Naive thymus-derived CD4-positive, alpha-beta T cell (primary cell): ENCODE results near the gene PRSS21. TPM values are rescaled to one million over a fixed set of nuclear protein-coding genes. Genes with fewer than 3 reads are reported as not detected.

Source experiments
- ATAC-seq: fragments of 150-1000 bp; cut with Tn5 transposase; 2 replicates; pipeline ENCODE4 v1.10.0; 2021; ENCODE audit warnings: mild to moderate bottlenecking, moderate library complexity
- CTCF ChIA-PET: fragments of 350-600 bp; sonication (Branson Sonifier 250); formaldehyde crosslinking; loops from one replicate; lab custom pipeline; 2021; ENCODE audit warnings: antibody characterized with exemption; lab: Charles Lee
- POLR2A ChIA-PET: fragments of 350-600 bp; sonication (Branson Sonifier 250); formaldehyde crosslinking; loops from one replicate; lab custom pipeline; 2021; ENCODE audit warnings: antibody characterized with exemption, inconsistent platforms; lab: Charles Lee
- DNase-seq, 9 donors: peaks; one replicate each; pipeline versions ENCODE4 v3.0.0 to v3.0.0-alpha.2; 2020 to 2022; ENCODE audit warnings: mixed read lengths in 1 of 9
- H3K27ac ChIP-seq: one replicate; pipeline ENCODE4 v1.7.0; 2013; ENCODE audit warnings: mild to moderate bottlenecking, low read depth, low read length, moderate library complexity
- H3K27me3 ChIP-seq, 2 donors: one replicate each; pipeline ENCODE4 v1.7.0; 2013; ENCODE audit warnings: low read length in 2 of 2, mild to moderate bottlenecking in 2 of 2, moderate library complexity in 2 of 2; ENCODE audit not compliant: control insufficient read depth in 2 of 2, insufficient read depth in 2 of 2
- H3K36me3 ChIP-seq, 3 experiments: 1 replicate in 2 of 3; 2 replicates in 1 of 3; pipeline ENCODE4 v1.7.0; 2013; ENCODE audit warnings: low read length in 3 of 3, mild to moderate bottlenecking in 3 of 3, moderate library complexity in 1 of 3; ENCODE audit not compliant: insufficient read depth in 3 of 3, control insufficient read depth in 2 of 3
- H3K4me1 ChIP-seq, 2 donors: one replicate each; pipeline ENCODE4 v1.7.0; 2013; ENCODE audit warnings: low read length in 2 of 2, mild to moderate bottlenecking in 2 of 2, moderate library complexity in 1 of 2; ENCODE audit not compliant: control insufficient read depth in 2 of 2, insufficient read depth in 2 of 2
- H3K4me3 ChIP-seq: 2 replicates; pipeline ENCODE4 v1.7.0; 2013; ENCODE audit warnings: mild to moderate bottlenecking, low read length
- H3K9me3 ChIP-seq, 3 experiments: 1 replicate in 2 of 3; 2 replicates in 1 of 3; pipeline ENCODE4 v1.7.0; 2013; ENCODE audit warnings: low read length in 3 of 3; ENCODE audit not compliant: control insufficient read depth in 2 of 3
- H3K27ac Mint-ChIP-seq, 9 donors: one replicate each; pipeline ENCODE4 v1.8.0; 2020 to 2022; ENCODE audit warnings: mixed read lengths in 9 of 9, mild to moderate bottlenecking in 8 of 9, moderate library complexity in 5 of 9, inconsistent platforms in 2 of 9
- H3K27me3 Mint-ChIP-seq, 5 donors: one replicate each; pipeline ENCODE4 v1.8.0; 2021 to 2022; ENCODE audit warnings: mixed read lengths in 5 of 5, mild to moderate bottlenecking in 1 of 5
- H3K36me3 Mint-ChIP-seq, 5 donors: one replicate each; pipeline ENCODE4 v1.8.0; 2020 to 2022; ENCODE audit warnings: mixed read lengths in 5 of 5, mild to moderate bottlenecking in 3 of 5, inconsistent platforms in 1 of 5
- H3K4me1 Mint-ChIP-seq, 7 donors: one replicate each; pipeline ENCODE4 v1.8.0; 2020 to 2022; ENCODE audit warnings: mixed read lengths in 7 of 7, mild to moderate bottlenecking in 3 of 7, inconsistent platforms in 1 of 7
- H3K4me3 Mint-ChIP-seq, 10 donors: one replicate each; pipeline ENCODE4 v1.8.0; 2020 to 2022; ENCODE audit warnings: mild to moderate bottlenecking in 10 of 10, mixed read lengths in 10 of 10, moderate library complexity in 6 of 10, inconsistent platforms in 2 of 10
- H3K9me3 Mint-ChIP-seq, 11 donors: one replicate each; pipeline ENCODE4 v1.8.0; 2020 to 2022; ENCODE audit warnings: mixed read lengths in 11 of 11, mild to moderate bottlenecking in 4 of 11, inconsistent platforms in 1 of 11, moderate library complexity in 1 of 11
- intact Hi-C, 2 donors: fragments of 100-400 bp; cut with micrococcal nuclease; formaldehyde crosslinking; loops; one replicate each; pipeline ENCODE4 v1.15.1; 2023
- polyA plus RNA-seq, 2 donors: library from polyadenylated mRNA; unstranded; fragments of 300-500 nt; fragmentation: Illumina TruSeq; gene quantifications; one replicate each; pipeline ENCODE4 v1.2.3, GENCODE V29; 2021
- total RNA-seq, 6 experiments: library from RNA in 5 of 6; stranded (reverse) in 5 of 6; gene quantifications; 1 replicate in 5 of 6; 2 replicates in 1 of 6; pipeline ENCODE4 v1.2.3 and lab custom pipeline; 2021 to 2026

Gene PRSS21
- total and polyA plus RNA-seq, 7 experiments from 2014 or later = 1.1 to 11.2 (median 1.8) TPM; not detected in 1

DNA sequence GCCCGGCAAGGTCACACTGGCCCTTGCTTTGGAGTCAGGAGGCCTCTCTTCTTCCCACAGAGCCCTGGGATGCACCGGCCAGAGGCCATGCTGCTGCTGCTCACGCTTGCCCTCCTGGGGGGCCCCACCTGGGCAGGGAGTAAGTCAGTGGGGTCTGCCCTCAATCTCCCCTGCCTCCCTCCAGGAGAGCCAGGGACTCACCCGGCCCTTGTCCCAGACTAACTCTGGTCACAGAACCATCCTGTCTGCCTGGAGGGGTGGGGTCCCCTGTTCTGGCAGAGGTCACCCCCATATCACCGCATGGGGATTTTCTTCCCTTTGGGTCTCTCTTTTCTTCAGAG, 13.3 kb downstream of the PRSS21 start:
- Histone ChIP-seq H3K27me3 (no peaks in the 10 kb centered on the region), H3K36me3 (no peaks in the 10 kb centered on the region), H3K4me1 (no peaks in the 10 kb centered on the region), H3K9me3 (no peaks in the 10 kb centered on the region), H3K4me3 (no peak overlapping the region), H3K27ac (no peak overlapping the region)
- ATAC-seq = no peak
- DNase-seq = no peak
- ChIA-PET POLR2A (no interaction called here), CTCF (no interaction called here)
- peaks cover 0 to 2% (median 0%) of the 10 kb centered on the region in 11 donors for H3K9me3 Mint-ChIP-seq
- H3K36me3 Mint-ChIP-seq = peaks cover 0 to 1% (median 0%) of the 10 kb centered on the region in 5 donors
- H3K27me3 Mint-ChIP-seq = peaks cover 0 to 8% (median 3%) of the 10 kb centered on the region in 5 donors
- intact Hi-C loops = no loop called here
- H3K4me3 Mint-ChIP-seq = peak overlapping the region in 1 of 10 donors; percentile 55
- peak overlapping the region in 1 of 9 donors; percentile 82 for H3K27ac Mint-ChIP-seq
- peaks cover 0 to 6% (median 0%) of the 10 kb centered on the region in 7 donors for H3K4me1 Mint-ChIP-seq

DNA sequence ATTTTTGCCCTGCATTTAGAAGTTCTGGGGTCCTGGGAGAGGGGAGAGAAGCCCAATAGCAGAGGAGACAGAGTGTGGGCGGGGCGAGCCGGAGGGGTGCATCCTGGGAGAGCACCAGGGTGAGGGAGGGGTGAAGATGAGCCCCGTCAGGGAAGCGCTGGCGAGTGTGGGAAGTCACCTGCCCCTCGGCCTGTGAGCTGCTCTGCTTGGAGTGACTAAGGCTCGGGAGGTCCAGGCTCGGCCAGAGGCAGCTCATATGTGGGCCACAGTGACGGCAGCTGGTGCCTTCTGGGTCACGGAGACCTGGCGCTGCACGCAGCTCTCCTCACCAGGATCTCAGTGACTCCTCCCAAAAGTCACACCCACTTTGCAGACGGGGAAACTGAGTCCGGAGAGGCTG, 14.2 kb downstream of the PRSS21 start:
- DNase-seq (no peak), ATAC-seq (no peak)
- ChIA-PET POLR2A (no interaction called here), CTCF (no interaction called here)
- H3K9me3 Mint-ChIP-seq = peaks cover 0 to 2% (median 0%) of the 10 kb centered on the region in 11 donors
- H3K4me1 ChIP-seq = no peaks in the 10 kb centered on the region
- no peak overlapping the region for H3K4me3 Mint-ChIP-seq
- no peak overlapping the region for H3K27ac ChIP-seq
- no peaks in the 10 kb centered on the region for H3K36me3 ChIP-seq
- H3K27me3 ChIP-seq = no peaks in the 10 kb centered on the region
- no peak overlapping the region for H3K4me3 ChIP-seq
- no peaks in the 10 kb centered on the region for H3K9me3 ChIP-seq
- H3K4me1 Mint-ChIP-seq = peaks cover 0 to 6% (median 0%) of the 10 kb centered on the region in 7 donors
- peak overlapping the region in 1 of 9 donors; percentile 9 for H3K27ac Mint-ChIP-seq
- intact Hi-C loops = no loop called here
- H3K27me3 Mint-ChIP-seq = peaks cover 0 to 8% (median 3%) of the 10 kb centered on the region in 5 donors
- peaks cover 0 to 1% (median 0%) of the 10 kb centered on the region in 5 donors for H3K36me3 Mint-ChIP-seq

DNA sequence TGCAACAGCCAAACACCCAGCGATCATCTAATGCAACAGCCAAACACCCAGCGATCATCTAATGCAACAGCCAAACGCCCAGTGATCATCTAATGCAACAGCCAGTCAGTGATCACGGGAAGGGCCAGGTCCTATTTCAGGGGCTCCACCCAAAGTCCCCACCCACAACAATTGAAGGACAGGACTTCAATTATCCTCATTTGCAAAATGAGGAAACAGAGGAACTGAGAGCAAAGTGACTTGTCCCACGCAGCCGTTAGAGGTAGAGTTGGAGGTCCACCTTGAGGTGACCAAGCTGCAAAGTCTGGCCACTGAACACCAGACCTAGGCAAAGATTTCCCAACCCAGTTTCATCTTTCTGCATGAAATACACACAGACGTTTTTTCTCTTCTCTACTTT, 16.7 kb downstream of the PRSS21 start:
- DNase-seq (no peak), ATAC-seq (no peak)
- no peak overlapping the region for H3K4me3 Mint-ChIP-seq
- no peak overlapping the region for H3K27ac ChIP-seq
- H3K36me3 ChIP-seq = no peaks in the 10 kb centered on the region
- peaks cover 0 to 14% (median 3%) of the 10 kb centered on the region in 5 donors for H3K27me3 Mint-ChIP-seq
- no peaks in the 10 kb centered on the region for H3K4me1 ChIP-seq
- CTCF ChIA-PET = no interaction called here
- H3K9me3 ChIP-seq = no peaks in the 10 kb centered on the region
- peaks cover 0 to 1% (median 0%) of the 10 kb centered on the region in 5 donors for H3K36me3 Mint-ChIP-seq
- peaks cover 0 to 2% (median 0%) of the 10 kb centered on the region in 11 donors for H3K9me3 Mint-ChIP-seq
- H3K27ac Mint-ChIP-seq = no peak overlapping the region
- H3K4me3 ChIP-seq = no peak overlapping the region
- POLR2A ChIA-PET = no interaction called here
- no peaks in the 10 kb centered on the region for H3K27me3 ChIP-seq
- intact Hi-C loops = no loop called here
- H3K4me1 Mint-ChIP-seq = peaks cover 5 to 16% (median 6%) of the 10 kb centered on the region in 7 donors

DNA sequence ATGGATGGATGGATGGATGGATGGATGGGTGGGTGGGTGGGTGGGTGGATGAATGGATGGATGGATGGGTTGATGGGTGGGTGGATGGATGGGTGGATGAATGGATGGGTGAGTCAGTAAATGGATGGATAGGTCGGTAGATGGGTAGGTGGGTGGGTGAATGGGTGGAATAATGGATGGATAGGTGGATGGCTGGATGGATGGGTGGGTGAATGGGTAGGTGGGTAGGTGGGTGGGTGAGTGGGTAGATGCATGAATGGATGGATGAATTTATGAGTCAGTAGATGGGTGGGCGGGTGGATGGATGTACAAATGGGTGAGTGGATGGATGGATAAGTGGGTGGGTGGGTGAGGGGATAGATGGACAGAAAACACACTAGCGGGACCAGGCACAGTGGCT, 17.9 kb downstream of the PRSS21 start:
- H3K9me3 ChIP-seq = no peaks in the 10 kb centered on the region
- H3K36me3 Mint-ChIP-seq = peaks cover 0 to 1% (median 0%) of the 10 kb centered on the region in 5 donors
- intact Hi-C loops = no loop called here
- H3K36me3 ChIP-seq = no peaks in the 10 kb centered on the region
- peaks cover 0 to 14% (median 3%) of the 10 kb centered on the region in 5 donors for H3K27me3 Mint-ChIP-seq
- no peaks in the 10 kb centered on the region for H3K27me3 ChIP-seq
- peaks cover 0 to 2% (median 0%) of the 10 kb centered on the region in 11 donors for H3K9me3 Mint-ChIP-seq
- no peak overlapping the region for H3K4me3 Mint-ChIP-seq
- DNase-seq (no peak), ATAC-seq (no peak)
- peaks cover 6 to 20% (median 16%) of the 10 kb centered on the region in 7 donors for H3K4me1 Mint-ChIP-seq
- H3K27ac ChIP-seq = no peak overlapping the region
- POLR2A ChIA-PET = no interaction called here
- H3K27ac Mint-ChIP-seq = no peak overlapping the region
- CTCF ChIA-PET = no interaction called here
- H3K4me3 ChIP-seq = no peak overlapping the region
- H3K4me1 ChIP-seq = peaks cover 4 to 8% of the 10 kb centered on the region in 2 donors

DNA sequence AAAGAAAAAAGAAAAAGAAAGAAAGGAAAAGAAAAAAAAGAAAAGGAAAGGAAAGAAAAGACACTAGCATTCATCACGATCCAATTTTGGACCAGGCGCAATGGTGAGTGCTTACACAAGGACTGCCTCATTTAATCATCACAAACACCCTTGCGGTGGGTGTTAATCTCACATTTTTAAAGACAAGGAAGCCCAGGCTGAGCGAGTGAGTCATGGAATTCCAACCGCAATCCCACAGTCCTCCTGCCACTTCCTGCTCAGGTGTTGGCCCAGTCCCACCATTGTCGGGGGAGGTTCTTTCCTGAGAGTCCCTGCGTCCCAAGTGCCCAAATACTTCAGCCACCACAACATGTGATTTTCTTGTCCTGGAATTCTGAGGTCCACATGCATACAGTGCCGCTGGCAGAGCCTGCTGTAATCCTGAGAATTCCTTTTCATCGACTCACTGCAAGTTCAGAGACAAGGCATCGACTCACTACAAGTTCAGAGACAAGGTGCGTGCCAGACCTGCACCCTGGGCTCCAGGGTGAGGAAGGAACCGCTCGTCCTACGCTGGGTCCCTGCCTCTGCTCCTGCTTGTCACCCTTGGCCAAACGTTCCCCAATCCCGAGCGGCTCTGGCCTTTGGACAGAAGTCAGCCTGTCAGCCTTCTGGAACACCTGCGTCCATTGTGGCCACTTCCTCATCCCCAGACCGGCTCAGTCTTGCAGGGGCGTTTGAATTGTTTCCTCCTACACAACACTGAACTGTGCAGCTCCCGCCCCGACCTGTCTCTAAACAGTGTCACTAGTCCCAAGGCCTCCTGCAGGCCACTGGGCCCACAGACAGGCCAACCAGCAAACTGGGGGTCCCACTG, 18.8 kb downstream of the PRSS21 start:
- DNase-seq = no peak
- no peak overlapping the region for H3K4me3 Mint-ChIP-seq
- Histone ChIP-seq H3K36me3 (no peaks in the 10 kb centered on the region), H3K4me3 (no peak overlapping the region), H3K4me1 (peaks cover 11 to 12% of the 10 kb centered on the region in 2 donors), H3K9me3 (no peaks in the 10 kb centered on the region), H3K27ac (no peak overlapping the region), H3K27me3 (no peaks in the 10 kb centered on the region)
- H3K36me3 Mint-ChIP-seq = peaks cover 0 to 1% (median 0%) of the 10 kb centered on the region in 5 donors
- peaks cover 3 to 28% (median 16%) of the 10 kb centered on the region in 7 donors for H3K4me1 Mint-ChIP-seq
- H3K27me3 Mint-ChIP-seq = peaks cover 0 to 11% (median 3%) of the 10 kb centered on the region in 5 donors
- H3K9me3 Mint-ChIP-seq = peaks cover 0 to 2% (median 0%) of the 10 kb centered on the region in 11 donors
- intact Hi-C loops = no loop called here
- POLR2A ChIA-PET = no interaction called here
- CTCF ChIA-PET = no interaction called here
- H3K27ac Mint-ChIP-seq = peak overlapping the region in 1 of 9 donors; percentile 62
- ATAC-seq = no peak

DNA sequence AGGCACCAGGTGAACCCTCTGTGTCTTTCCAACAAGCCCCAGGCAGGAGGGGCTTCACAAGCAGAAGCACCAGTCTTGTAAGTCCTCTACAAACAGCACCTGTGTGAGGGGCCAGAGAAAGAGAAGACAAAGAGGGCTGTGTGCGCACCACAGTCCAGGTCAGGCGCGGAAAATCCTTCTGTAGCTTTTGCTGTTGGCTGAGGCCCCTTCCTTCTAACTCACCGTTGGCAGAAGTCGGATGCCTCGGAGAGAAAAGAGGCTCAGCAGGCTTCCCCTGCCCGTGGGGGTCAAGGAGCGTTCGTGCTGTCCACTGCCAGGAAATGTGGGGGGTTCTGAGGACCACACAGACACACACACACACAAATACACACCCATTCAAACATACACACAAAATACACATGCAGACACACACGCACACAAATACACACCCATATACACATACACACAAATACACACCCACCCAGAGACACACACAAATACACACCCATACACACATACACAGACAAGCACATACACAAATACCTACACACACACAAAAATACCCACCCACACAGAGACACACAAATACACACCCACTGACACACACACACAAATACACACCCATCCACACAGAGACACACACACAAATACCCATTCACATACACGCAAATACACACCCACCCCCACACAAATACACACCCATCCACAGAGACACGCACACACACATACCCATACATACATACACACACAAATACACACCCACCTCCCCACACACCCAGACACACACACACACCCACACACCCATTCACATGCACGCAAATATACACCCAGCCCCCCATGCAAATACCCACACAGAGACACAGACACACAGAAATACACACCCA, 19.8 kb downstream of the PRSS21 start:
- Histone ChIP-seq H3K27ac (no peak overlapping the region), H3K36me3 (no peaks in the 10 kb centered on the region), H3K9me3 (no peaks in the 10 kb centered on the region), H3K4me1 (peaks cover 21 to 22% of the 10 kb centered on the region in 2 donors), H3K4me3 (no peak overlapping the region), H3K27me3 (no peaks in the 10 kb centered on the region)
- H3K27me3 Mint-ChIP-seq = peaks cover 0 to 6% (median 3%) of the 10 kb centered on the region in 5 donors
- peaks cover 0 to 2% (median 0%) of the 10 kb centered on the region in 11 donors for H3K9me3 Mint-ChIP-seq
- ChIA-PET CTCF (no interaction called here), POLR2A (no interaction called here)
- H3K36me3 Mint-ChIP-seq = no peaks in the 10 kb centered on the region
- no peak overlapping the region for H3K4me3 Mint-ChIP-seq
- ATAC-seq = no peak
- H3K4me1 Mint-ChIP-seq = peaks cover 7 to 35% (median 16%) of the 10 kb centered on the region in 7 donors
- intact Hi-C loops = no loop called here
- no peak for DNase-seq
- H3K27ac Mint-ChIP-seq = peak overlapping the region in 3 of 9 donors; percentile 0 to 47 (median 5)
